WTC11 (cell line): Measurements from ENCODE around the gene STN1. TPM values are rescaled to one million over a fixed set of nuclear protein-coding genes. Genes with fewer than 3 reads are reported as not detected.
A peak's percentile ranks its signal among the peaks of the same experiment; 100 is the strongest.

Experiments used
- ATAC-seq: fragments of 200-7000 bp; cut with Tn5 transposase; 2 replicates; pipeline ENCODE4 v1.10.0; 2021; ENCODE audit warnings: mild to moderate bottlenecking, moderate library complexity
- CTCF ChIA-PET: fragments of 300-600 bp; sonication (Branson Sonifier 250); formaldehyde crosslinking; loops from one replicate; lab custom pipeline; 2021; ENCODE audit warnings: antibody characterized with exemption; lab: Charles Lee
- POLR2A ChIA-PET: fragments of 350-600 bp; sonication (Branson Sonifier 250); formaldehyde crosslinking; loops from one replicate; lab custom pipeline; 2021; ENCODE audit warnings: antibody characterized with exemption; lab: Charles Lee
- DNase-seq: peaks from one replicate; pipeline ENCODE4 v3.0.0; 2021; ENCODE audit warnings: low spot score
- H3K27ac Mint-ChIP-seq: 2 replicates; pipeline ENCODE4 v1.8.0; 2021; ENCODE audit warnings: mixed read lengths
- H3K27me3 Mint-ChIP-seq: 2 replicates; pipeline ENCODE4 v1.8.0; 2021; ENCODE audit warnings: low read depth, mild to moderate bottlenecking, moderate library complexity, mixed read lengths
- H3K36me3 Mint-ChIP-seq: 2 replicates; pipeline ENCODE4 v1.8.0; 2021; ENCODE audit warnings: mixed read lengths
- H3K4me1 Mint-ChIP-seq: 2 replicates; pipeline ENCODE4 v1.8.0; 2022; ENCODE audit warnings: mixed read lengths
- H3K4me3 Mint-ChIP-seq: 2 replicates; pipeline ENCODE4 v1.8.0; 2021; ENCODE audit warnings: mild to moderate bottlenecking, moderate library complexity, mixed read lengths
- H3K9me3 Mint-ChIP-seq: 2 replicates; pipeline ENCODE4 v1.8.0; 2021; ENCODE audit warnings: mixed read lengths
- E2F5 ChIP-seq: sonication (generic); formaldehyde crosslinking; IDR thresholded peaks from 2 replicates; pipeline ENCODE4 v1.8.1; 2022; ENCODE audit warnings: mild to moderate bottlenecking, moderate library complexity, missing genetic modification reagents
- EMX1 ChIP-seq: fragments of 250-450 bp; sonication (Bioruptor Pico); IDR thresholded peaks from 2 replicates; pipeline ENCODE4 v1.8.0; 2021; ENCODE audit warnings: mild to moderate bottlenecking
- ETV6 ChIP-seq: sonication (generic); formaldehyde crosslinking; IDR thresholded peaks from 2 replicates; pipeline ENCODE4 v1.8.1; 2022; ENCODE audit warnings: mild to moderate bottlenecking, missing genetic modification reagents
- FOXK1 ChIP-seq: sonication (generic); formaldehyde crosslinking; IDR thresholded peaks from 2 replicates; pipeline ENCODE4 v1.8.0; 2022; ENCODE audit warnings: mild to moderate bottlenecking, moderate library complexity, missing genetic modification reagents
- GTF2I ChIP-seq: fragments of 250-450 bp; sonication (Bioruptor Pico); conservative IDR thresholded peaks from 2 replicates; pipeline ENCODE4 v1.4.0; 2021; ENCODE audit warnings: mild to moderate bottlenecking
- JUN ChIP-seq: sonication (generic); formaldehyde crosslinking; IDR thresholded peaks from 2 replicates; pipeline ENCODE4 v1.8.0; 2023; ENCODE audit warnings: mild to moderate bottlenecking, missing genetic modification reagents
- KAT7 ChIP-seq: sonication (generic); formaldehyde crosslinking; IDR thresholded peaks from 2 replicates; pipeline ENCODE4 v1.8.1; 2023; ENCODE audit warnings: missing genetic modification reagents, mild to moderate bottlenecking, borderline replicate concordance
- MLX ChIP-seq: sonication (generic); formaldehyde crosslinking; IDR thresholded peaks from 2 replicates; pipeline ENCODE4 v1.8.1; 2023; ENCODE audit warnings: mild to moderate bottlenecking, missing genetic modification reagents, moderate library complexity
- NFATC4 ChIP-seq: fragments of 250-450 bp; sonication (Bioruptor Pico); IDR thresholded peaks from 2 replicates; pipeline ENCODE4 v1.9.0; 2021; ENCODE audit warnings: mild to moderate bottlenecking
- STAT6 ChIP-seq: sonication (generic); formaldehyde crosslinking; conservative IDR thresholded peaks from 2 replicates; pipeline ENCODE4 v1.8.1; 2023; ENCODE audit warnings: mild to moderate bottlenecking, low read depth, missing genetic modification reagents, moderate library complexity
- TP53 ChIP-seq: sonication (generic); formaldehyde crosslinking; IDR thresholded peaks from 2 replicates; pipeline ENCODE4 v1.8.1; 2023; ENCODE audit warnings: mild to moderate bottlenecking, missing genetic modification reagents
- ZBTB43 ChIP-seq: sonication (generic); formaldehyde crosslinking; IDR thresholded peaks from 2 replicates; pipeline ENCODE4 v1.8.1; 2023; ENCODE audit warnings: mild to moderate bottlenecking, missing genetic modification reagents
- ZNF263 ChIP-seq: sonication (generic); formaldehyde crosslinking; IDR thresholded peaks from 2 replicates; pipeline ENCODE4 v1.8.1; 2022; ENCODE audit warnings: low read depth, mild to moderate bottlenecking, moderate library complexity, missing genetic modification reagents
- ZNF281 ChIP-seq: sonication (generic); formaldehyde crosslinking; IDR thresholded peaks from 2 replicates; pipeline ENCODE4 v1.8.0; 2023; ENCODE audit warnings: mild to moderate bottlenecking, missing genetic modification reagents
- ZNF532 ChIP-seq: fragments of 250-450 bp; sonication (Bioruptor Pico); IDR thresholded peaks from 2 replicates; pipeline ENCODE4 v1.9.0; 2021; ENCODE audit warnings: mild to moderate bottlenecking, borderline replicate concordance
- total RNA-seq: library from RNA; stranded (reverse); gene quantifications from 3 replicates; pipeline ENCODE4 v1.2.3, GENCODE V29; 2021

STN1 gene
- total RNA-seq, 1 experiment from 2014 or later = 13.9 TPM

- H3K27ac Mint-ChIP-seq = peak overlapping the region; percentile 30; the same call in 1 of the 2 replicates
- ATAC-seq = no peak
- DNase-seq = no peak
- H3K36me3 Mint-ChIP-seq = peaks cover 7% of the 10 kb centered on the region; the same call in 1 of the 2 replicates
- H3K27me3 Mint-ChIP-seq = no peaks in the 10 kb centered on the region
- 0 out of 2 replicates have a peak, but pooled peaks cover 2% of the 10 kb centered on the region for H3K4me1 Mint-ChIP-seq
- POLR2A ChIA-PET = no interaction called here
- H3K9me3 Mint-ChIP-seq = no peaks in the 10 kb centered on the region
- TF ChIP-seq TP53 (CRISPR knock-in tag) (no peak), NFATC4 (CRISPR knock-in tag) (no peak), GTF2I (CRISPR knock-in tag) (no peak), KAT7 (CRISPR knock-in tag) (no peak), ZBTB43 (CRISPR knock-in tag) (no peak), ZNF263 (CRISPR knock-in tag) (no peak)
- TF ChIP-seq, all 79 proteins: peak for 0
- CTCF ChIA-PET = interaction anchor here (1.1 kb wide), 1 partner anchor 9 kb away, joined by 5 read pairs; no protein-coding TSS in a partner anchor
- no peak overlapping the region for H3K4me3 Mint-ChIP-seq
These were observed 38.6 kb downstream of the STN1 start for GRCh38 chr10:103879409-103879808.

- DNase-seq = no peak
- Mint-ChIP-seq H3K27me3 (no peaks in the 10 kb centered on the region), H3K4me3 (no peak overlapping the region)
- CTCF ChIA-PET = interaction anchor here (0.8 to 1.4 kb wide), 2 partner anchors 165 to 166 kb away, joined by 3 read pairs; no protein-coding TSS in a partner anchor
- TF ChIP-seq MLX (CRISPR knock-in tag) = no peak
- no peak for TF ChIP-seq NFATC4 (CRISPR knock-in tag)
- TF ChIP-seq GTF2I (CRISPR knock-in tag) = no peak
- no peak for TF ChIP-seq JUN (CRISPR knock-in tag)
- TF ChIP-seq ZNF532 = no peak
- TF ChIP-seq FOXK1 = no peak
- no peak for TF ChIP-seq STAT6 (CRISPR knock-in tag)
- no peak for TF ChIP-seq ETV6 (CRISPR knock-in tag)
- no peak for TF ChIP-seq EMX1 (CRISPR knock-in tag)
- TF ChIP-seq ZNF281 (CRISPR knock-in tag) = no peak
- TF ChIP-seq E2F5 = no peak
- TF ChIP-seq, all 79 proteins: peak for 0
- 0 out of 2 replicates have a peak, but pooled peaks cover 2% of the 10 kb centered on the region for H3K4me1 Mint-ChIP-seq
- H3K27ac Mint-ChIP-seq = no peak overlapping the region
- no peak for ATAC-seq
- no peaks in the 10 kb centered on the region for H3K9me3 Mint-ChIP-seq
- peaks cover 7% of the 10 kb centered on the region; the same call in 1 of the 2 replicates for H3K36me3 Mint-ChIP-seq
- POLR2A ChIA-PET = no interaction called here
These were observed 40.1 kb downstream of the STN1 start for GRCh38 chr10:103877861-103878260.
